Gastrocnemius medialis (tissue), 4 donors: ENCODE results near the gene LY6G5C. TPM values are rescaled to one million over a fixed set of nuclear protein-coding genes. Genes with fewer than 3 reads are reported as not detected.
A peak's percentile ranks its signal among the peaks of the same experiment; 100 is the strongest.

Experiments used
- ATAC-seq, 2 donors: fragments of 150-250 bp; one replicate each; pipeline ENCODE4 v1.9.1; 2016
- DNase-seq, 2 donors: peaks; one replicate each; pipeline ENCODE4 v3.0.0-alpha.2; 2019
- H3K27ac ChIP-seq, 4 donors: fragments of 200-600 bp; sonication (generic); 1 replicate in 1 of 4; 2 replicates in 3 of 4; pipeline ENCODE4 v1.5.1; 2016 to 2018; ENCODE audit warnings: mild to moderate bottlenecking in 2 of 4, moderate library complexity in 1 of 4
- H3K27me3 ChIP-seq, 3 donors: fragments of 200-600 bp; sonication (generic) in 2 of 3; 1 replicate in 1 of 3; 2 replicates in 2 of 3; pipeline versions ENCODE4 v1.5.1 to v1.6.0; 2016 to 2019; ENCODE audit warnings: mild to moderate bottlenecking in 1 of 3, moderate library complexity in 1 of 3
- H3K36me3 ChIP-seq, 2 donors: fragments of 200-600 bp; sonication (generic) in 1 of 2; one replicate each; pipeline ENCODE4 v1.5.1; 2017 to 2018
- H3K4me1 ChIP-seq, 2 donors: fragments of 200-600 bp; sonication (generic) in 1 of 2; one replicate each; pipeline ENCODE4 v1.5.1; 2016 to 2017; ENCODE audit warnings: mild to moderate bottlenecking in 2 of 2
- H3K4me3 ChIP-seq, 4 donors: fragments of 200-600 bp; sonication (generic) in 3 of 4; 1 replicate in 1 of 4; 2 replicates in 3 of 4; pipeline ENCODE4 v1.5.1; 2016 to 2019; ENCODE audit warnings: mild to moderate bottlenecking in 2 of 4
- H3K9me3 ChIP-seq, 3 donors: fragments of 200-600 bp; sonication (generic) in 2 of 3; 1 replicate in 1 of 3; 2 replicates in 2 of 3; pipeline ENCODE4 v1.5.1; 2016 to 2019
- CTCF ChIP-seq, 5 experiments: fragments of 450-650 bp in 3 of 5; fragments of 200-600 bp in 2 of 5; sonication (generic) in 2 of 5; IDR thresholded peaks in 4 of 5; conservative IDR thresholded peaks in 1 of 5; 1 replicate in 4 of 5; 2 replicates in 1 of 5; pipeline ENCODE4 v1.5.1; 2016 to 2019; ENCODE audit warnings: antibody characterized with exemption in 5 of 5, mild to moderate bottlenecking in 3 of 5, moderate library complexity in 3 of 5
- POLR2A ChIP-seq, 2 donors: fragments of 450-650 bp; IDR thresholded peaks; one replicate each; pipeline ENCODE4 v1.6.1; 2017; ENCODE audit warnings: antibody characterized with exemption in 2 of 2, mild to moderate bottlenecking in 2 of 2, moderate library complexity in 2 of 2
- in situ Hi-C, 4 donors: fragments of 200-750 bp; cut with MboI; loops; one replicate each; pipeline versions ENCODE4 v1.15.0 to v1.8.0; 2017; ENCODE audit warnings: low sequenced_read_pairs in 4 of 4
- intact Hi-C: fragments of 100-400 bp; cut with DNase I; formaldehyde crosslinking; loops from one replicate; pipeline ENCODE4 v1.15.1; 2023; ENCODE audit warnings: low total_unique reads
- total RNA-seq, 4 donors: library from RNA; depleted of rRNA; stranded (reverse); fragments of >200 nt; gene quantifications; one replicate each; pipeline versions ENCODE4 v1.1.0 to v1.2.3, GENCODE V29; 2016

LY6G5C gene
- total RNA-seq, 4 donors from 2014 or later, result 1.3 to 3.2 TPM; not detected in 2

DNA sequence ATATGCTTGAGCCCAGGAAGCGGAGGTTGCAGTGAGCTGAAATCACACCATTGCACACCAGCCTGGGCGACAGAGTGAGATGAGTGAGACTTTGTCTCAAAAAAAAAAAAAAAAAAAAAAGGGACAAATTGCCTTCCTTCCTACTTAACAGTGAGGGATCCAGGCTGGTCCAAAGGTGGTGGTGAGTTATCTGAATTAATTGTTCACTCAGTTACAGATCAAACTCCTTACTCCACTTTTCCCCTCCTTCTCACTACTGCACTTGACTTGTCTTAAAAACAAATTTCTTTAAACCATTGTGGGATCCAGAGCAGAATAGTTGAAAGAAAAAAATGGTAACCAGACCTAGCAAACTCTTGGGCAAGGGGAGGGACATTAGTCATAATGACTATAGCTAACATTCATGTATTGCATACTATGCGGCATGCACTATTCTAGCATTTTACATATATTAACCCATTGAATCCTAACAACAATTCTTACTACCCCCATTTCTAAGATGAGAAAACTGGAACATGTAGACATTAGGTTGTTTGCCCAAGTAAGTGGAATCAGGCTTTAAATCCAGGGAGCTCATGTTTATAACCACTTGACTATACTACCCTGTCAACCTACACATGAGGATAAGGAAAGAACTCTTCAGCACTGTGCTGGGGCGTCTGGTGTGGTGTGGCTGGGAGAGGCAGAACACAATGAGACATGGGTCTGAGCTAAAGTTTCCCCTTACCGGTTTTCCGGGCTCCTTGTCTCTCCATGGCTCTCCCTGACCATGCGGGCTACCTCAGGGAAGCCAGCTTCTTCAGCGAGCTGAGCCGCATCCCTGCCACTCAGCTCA, 17.5 kb downstream of the LY6G5C start:
- intact Hi-C loops, result loop anchor here (5.0 kb wide), 1 partner anchor 1309 kb away; no protein-coding TSS in a partner anchor

DNA sequence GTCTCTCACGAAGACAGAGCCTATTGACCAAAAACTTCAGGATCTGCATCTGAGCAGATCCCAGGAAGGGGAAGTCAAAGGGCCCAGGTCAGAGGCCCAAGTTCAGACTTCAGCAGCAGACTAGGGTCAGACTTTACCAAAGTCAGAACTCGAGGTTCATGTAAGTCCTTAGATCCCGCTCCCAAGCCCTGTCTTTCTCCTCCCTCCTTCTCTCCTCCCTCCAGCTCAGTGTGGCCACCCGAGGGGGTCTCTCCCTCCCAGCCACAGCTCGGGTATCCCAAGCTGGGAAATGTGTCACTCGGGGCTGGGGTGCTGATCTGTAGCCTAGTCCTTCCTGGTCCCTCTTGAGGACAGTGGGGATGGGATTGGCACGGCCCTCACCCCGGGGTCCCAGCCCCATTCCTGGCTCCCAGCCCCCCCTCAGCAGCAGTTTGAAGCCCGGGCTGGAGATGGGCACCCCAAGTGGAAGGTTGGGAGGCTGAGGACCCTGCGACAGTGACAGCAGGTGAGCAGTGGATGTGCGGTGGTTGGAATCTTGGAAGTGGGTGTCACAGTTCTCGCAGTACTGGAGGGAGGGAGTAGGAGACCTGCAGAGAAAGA, 18.6 kb downstream of the LY6G5C start:
- DNase-seq (no peak), ATAC-seq (no peak)
- Histone ChIP-seq H3K27me3 (no peaks in the 10 kb centered on the region), H3K4me3 (no peak overlapping the region), H3K27ac (peak overlapping the region; percentile 3 to 100 (median 17)), H3K4me1 (peaks cover 43 to 49% of the 10 kb centered on the region in 2 donors), H3K36me3 (peaks cover 0 to 20% of the 10 kb centered on the region in 2 donors), H3K9me3 (no peaks in the 10 kb centered on the region)
- TF ChIP-seq CTCF (IDR thresholded peaks at IDR 0.05 in 4 of 5, conservative IDR thresholded peaks at IDR 0.05 in 1 of 5) (no peak), POLR2A (IDR thresholded peaks at IDR 0.05) (no peak)
- intact Hi-C loops, result loop anchor here (5.0 kb wide), 1 partner anchor 1310 kb away; no protein-coding TSS in a partner anchor
- in situ Hi-C loops, result loop anchor here in 2 of 4 donors (25.0 kb wide), 2 partner anchors 300 to 525 kb away; partner anchors contain the start of genes AGER (in 2 of the 2), AGPAT1 (in 2 of the 2), GPSM3 (in 2 of the 2) and PBX2 (in 2 of the 2)

More for the DNA sequence above, 17.5 kb downstream of the LY6G5C start:
- ATAC-seq (no peak), DNase-seq (no peak)
- in situ Hi-C loops, result loop anchor here in 2 of 4 donors (25.0 kb wide), 2 partner anchors 299 to 524 kb away; partner anchors contain the start of genes AGER (in 2 of the 2), AGPAT1 (in 2 of the 2), GPSM3 (in 2 of the 2) and PBX2 (in 2 of the 2)
- H3K27ac ChIP-seq, result peak overlapping the region; percentile 93 to 100 (median 97)
- peak overlapping the region; percentile 83 to 98 (median 94) for H3K4me3 ChIP-seq
- H3K4me1 ChIP-seq, result peaks cover 41 to 53% of the 10 kb centered on the region in 2 donors
- H3K9me3 ChIP-seq, result no peaks in the 10 kb centered on the region
- TF ChIP-seq CTCF (IDR thresholded peaks at IDR 0.05 in 4 of 5, conservative IDR thresholded peaks at IDR 0.05 in 1 of 5) (no peak), POLR2A (IDR thresholded peaks at IDR 0.05) (no peak)
- no peaks in the 10 kb centered on the region for H3K27me3 ChIP-seq
- H3K36me3 ChIP-seq, result peaks cover 0 to 31% of the 10 kb centered on the region in 2 donors

- H3K27ac ChIP-seq, result peak overlapping the region; percentile 80 to 100 (median 87)
- DNase-seq, result no peak
- peak overlapping the region in 2 of 4 donors; percentile 71 to 82 for H3K4me3 ChIP-seq
- ATAC-seq, result no peak
- H3K27me3 ChIP-seq, result no peaks in the 10 kb centered on the region
- intact Hi-C loops (loop anchor here (5.0 kb wide), 1 partner anchor 1311 kb away; no protein-coding TSS in a partner anchor), in situ Hi-C loops (loop anchor here in 2 of 4 donors (25.0 kb wide), 2 partner anchors 301 to 526 kb away; partner anchors contain the start of genes AGER (in 2 of the 2), AGPAT1 (in 2 of the 2), GPSM3 (in 2 of the 2) and PBX2 (in 2 of the 2))
- no peaks in the 10 kb centered on the region for H3K9me3 ChIP-seq
- H3K4me1 ChIP-seq, result peaks cover 36 to 42% of the 10 kb centered on the region in 2 donors
- peaks cover 0 to 14% of the 10 kb centered on the region in 2 donors for H3K36me3 ChIP-seq
- TF ChIP-seq CTCF (IDR thresholded peaks at IDR 0.05 in 4 of 5, conservative IDR thresholded peaks at IDR 0.05 in 1 of 5) (no peak), POLR2A (IDR thresholded peaks at IDR 0.05) (no peak)
Measured at GRCh38 chr6:31661262-31662123, 19.4 kb downstream of the LY6G5C start.
